ENCODE measurements around the gene SIGLEC8.

- TF ChIP-seq CTCF (conservative IDR thresholded peaks at IDR 0.05) (no peak), ZFX (IDR thresholded peaks at IDR 0.05) (no peak)
Observed at GRCh38 chr19:51505904-51506303, 47.6 kb upstream of the SIGLEC8 start.

Data from C4-2B (cell line).